Keratinocyte (primary cell): ENCODE measurements around the gene TAS1R2. TPM values are rescaled to one million over a fixed set of nuclear protein-coding genes. Genes with fewer than 3 reads are reported as not detected.

ENCODE experiments used
- DNase-seq: peaks from one replicate; pipeline ENCODE4 v3.0.0-alpha.2; 2011; ENCODE audit warnings: low read depth, missing footprints, low spot score
- FAIRE-seq: peaks from 2 replicates; lab custom pipeline; 2011; peaks lifted over from hg19 to GRCh38; lab: Jason Lieb, UNC
- H2AFZ ChIP-seq: 2 replicates; pipeline ENCODE4 v1.6.0; 2012; ENCODE audit warnings: low read length, control low read depth, inconsistent platforms; ENCODE audit not compliant: control insufficient read depth
- H3K27ac ChIP-seq: 2 replicates; pipeline ENCODE4 v1.5.1; 2011; ENCODE audit warnings: low read length; ENCODE audit not compliant: control insufficient read depth, insufficient read depth
- H3K27me3 ChIP-seq: 3 replicates; pipeline ENCODE4 v1.6.0; 2011; ENCODE audit warnings: low read length; ENCODE audit not compliant: control insufficient read depth, insufficient read depth; ENCODE audit errors: extremely low read depth
- H3K36me3 ChIP-seq, 2 experiments: 2 replicates in 1 of 2; 3 replicates in 1 of 2; pipeline ENCODE4 v1.5.1; 2011; ENCODE audit warnings: low read length in 2 of 2, mild to moderate bottlenecking in 1 of 2; ENCODE audit not compliant: control insufficient read depth in 2 of 2, insufficient read depth in 2 of 2; ENCODE audit errors: extremely low read depth in 1 of 2
- H3K4me1 ChIP-seq: 3 replicates; pipeline ENCODE4 v1.5.1; 2011; ENCODE audit warnings: low read length; ENCODE audit not compliant: control insufficient read depth, insufficient read depth; ENCODE audit errors: extremely low read depth
- H3K4me2 ChIP-seq: 3 replicates; pipeline ENCODE4 v1.6.0; 2011; ENCODE audit warnings: low read depth, low read length; ENCODE audit not compliant: control insufficient read depth, insufficient read depth; ENCODE audit errors: extremely low read depth
- H3K4me3 ChIP-seq, 3 experiments: fragments of 200-600 bp in 1 of 3; sonication (generic) in 1 of 3; 2 replicates in 2 of 3; 3 replicates in 1 of 3; pipeline ENCODE4 v1.5.1; 2011 to 2016; ENCODE audit warnings: low read length in 3 of 3, mild to moderate bottlenecking in 3 of 3, control low read depth in 2 of 3, inconsistent platforms in 1 of 3, low read depth in 1 of 3, mixed read lengths in 1 of 3, mixed run types in 1 of 3, moderate library complexity in 1 of 3; ENCODE audit not compliant: control insufficient read depth in 2 of 3, insufficient read depth in 2 of 3; ENCODE audit errors: extremely low read depth in 1 of 3
- H3K79me2 ChIP-seq: 2 replicates; pipeline ENCODE4 v1.6.0; 2012; ENCODE audit warnings: low read length; ENCODE audit not compliant: control insufficient read depth, insufficient read depth
- H3K9ac ChIP-seq: 3 replicates; pipeline ENCODE4 v1.6.0; 2011; ENCODE audit warnings: low read length; ENCODE audit not compliant: control insufficient read depth, insufficient read depth; ENCODE audit errors: extremely low read depth
- H3K9me1 ChIP-seq: 3 replicates; pipeline ENCODE4 v1.6.0; 2011; ENCODE audit warnings: low read length; ENCODE audit not compliant: control insufficient read depth, insufficient read depth; ENCODE audit errors: extremely low read depth
- H3K9me3 ChIP-seq: 2 replicates; pipeline ENCODE4 v1.5.1; 2012; ENCODE audit warnings: low read depth, low read length; ENCODE audit not compliant: control insufficient read depth
- H4K20me1 ChIP-seq: 3 replicates; pipeline ENCODE4 v1.6.0; 2011; ENCODE audit warnings: low read length; ENCODE audit not compliant: control insufficient read depth, insufficient read depth; ENCODE audit errors: extremely low read depth
- EZH2 ChIP-seq: IDR thresholded peaks from one replicate; pipeline ENCODE4 v1.6.1; 2012; ENCODE audit warnings: inconsistent platforms, mild to moderate bottlenecking, low read length, moderate library complexity
- dilution Hi-C: fragments of 300-500 bp; cut with MboI; formaldehyde crosslinking; loops from one replicate; pipeline ENCODE4 v1.7.0; 2020; ENCODE audit warnings: low sequenced_read_pairs; ENCODE audit not compliant: extremely low pct_ligation_motif_present
- polyA plus RNA-seq, 5 experiments: library from polyadenylated mRNA; depleted of rRNA in 3 of 5; stranded (reverse) in 3 of 5; stranded (forward) in 1 of 5; unstranded in 1 of 5; fragments of >200 nt; gene quantifications; 1 replicate in 1 of 5; 2 replicates in 3 of 5; 3 replicates in 1 of 5; pipeline versions ENCODE4 v1.2.1 to v1.2.3, GENCODE V29; 2011 to 2012; ENCODE audit warnings: missing spikeins in 2 of 5, low read depth in 1 of 5, low replicate concordance in 1 of 5
- TF ChIP-seq, protein P1 (sequence below), 3 experiments: IDR thresholded peaks in 1 of 3; conservative IDR thresholded peaks in 1 of 3; optimal IDR thresholded peaks in 1 of 3; 2 replicates in 2 of 3; 3 replicates in 1 of 3; pipeline versions ENCODE3 to v1.5.1; 2011; ENCODE audit warnings: low read length in 3 of 3, mild to moderate bottlenecking in 3 of 3, moderate library complexity in 2 of 3, control low read depth in 1 of 3, inconsistent platforms in 1 of 3; ENCODE audit not compliant: insufficient read depth in 2 of 3; ENCODE audit errors: extremely low read depth in 1 of 3

The TAS1R2 gene
- polyA plus RNA-seq, 1 donor (not counting 4 experiments of a cell fraction or from before 2014, with no cell fraction given) = not detected

DNA sequence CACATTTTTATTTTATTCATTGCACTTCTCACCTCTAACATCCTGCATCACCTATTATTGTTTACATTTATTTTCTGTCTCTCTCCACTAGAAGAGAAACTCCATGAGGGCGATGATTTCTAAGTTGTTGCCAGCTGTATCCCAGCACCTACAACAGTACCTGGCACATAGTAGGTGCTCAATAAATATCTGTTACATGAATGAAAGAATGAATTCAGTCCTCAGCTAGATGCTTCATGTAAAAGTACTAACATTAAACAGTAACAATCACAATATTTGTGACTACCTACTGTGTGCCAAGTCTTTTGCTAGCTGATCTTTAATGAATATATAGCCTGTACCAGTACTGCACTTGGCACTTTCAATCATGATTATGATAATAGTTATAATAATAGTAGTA lies 3.0 kb downstream of the TAS1R2 start:
- H3K4me2 ChIP-seq = no peak overlapping the region
- DNase-seq (no peak), FAIRE-seq (no peak)
- H2AFZ ChIP-seq = no peak overlapping the region
- no peaks in the 10 kb centered on the region for H3K79me2 ChIP-seq
- H3K9me1 ChIP-seq = no peaks in the 10 kb centered on the region
- no peak overlapping the region for H3K27ac ChIP-seq
- no peaks in the 10 kb centered on the region for H3K9me3 ChIP-seq
- no peak overlapping the region for H3K9ac ChIP-seq
- dilution Hi-C loops = no loop called here
- peaks cover 7% of the 10 kb centered on the region for H3K27me3 ChIP-seq
- H3K4me1 ChIP-seq = no peaks in the 10 kb centered on the region
- no peaks in the 10 kb centered on the region for H3K36me3 ChIP-seq
- H4K20me1 ChIP-seq = no peaks in the 10 kb centered on the region
- no peak for TF ChIP-seq EZH2
- TF ChIP-seq, protein P1, sequence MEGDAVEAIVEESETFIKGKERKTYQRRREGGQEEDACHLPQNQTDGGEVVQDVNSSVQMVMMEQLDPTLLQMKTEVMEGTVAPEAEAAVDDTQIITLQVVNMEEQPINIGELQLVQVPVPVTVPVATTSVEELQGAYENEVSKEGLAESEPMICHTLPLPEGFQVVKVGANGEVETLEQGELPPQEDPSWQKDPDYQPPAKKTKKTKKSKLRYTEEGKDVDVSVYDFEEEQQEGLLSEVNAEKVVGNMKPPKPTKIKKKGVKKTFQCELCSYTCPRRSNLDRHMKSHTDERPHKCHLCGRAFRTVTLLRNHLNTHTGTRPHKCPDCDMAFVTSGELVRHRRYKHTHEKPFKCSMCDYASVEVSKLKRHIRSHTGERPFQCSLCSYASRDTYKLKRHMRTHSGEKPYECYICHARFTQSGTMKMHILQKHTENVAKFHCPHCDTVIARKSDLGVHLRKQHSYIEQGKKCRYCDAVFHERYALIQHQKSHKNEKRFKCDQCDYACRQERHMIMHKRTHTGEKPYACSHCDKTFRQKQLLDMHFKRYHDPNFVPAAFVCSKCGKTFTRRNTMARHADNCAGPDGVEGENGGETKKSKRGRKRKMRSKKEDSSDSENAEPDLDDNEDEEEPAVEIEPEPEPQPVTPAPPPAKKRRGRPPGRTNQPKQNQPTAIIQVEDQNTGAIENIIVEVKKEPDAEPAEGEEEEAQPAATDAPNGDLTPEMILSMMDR (optimal IDR thresholded peaks at IDR 0.05 in 1 of 3, IDR thresholded peaks at IDR 0.05 in 1 of 3, conservative IDR thresholded peaks at IDR 0.05 in 1 of 3; ENCODE audit: extremely low read depth in 1 of 3, insufficient read depth in 2 of 3, low read length in 3 of 3) = no peak
- no peak overlapping the region for H3K4me3 ChIP-seq

- Histone ChIP-seq H3K9me1 (no peaks in the 10 kb centered on the region), H3K9me3 (no peaks in the 10 kb centered on the region), H3K27ac (no peak overlapping the region), H3K36me3 (no peaks in the 10 kb centered on the region), H3K79me2 (no peaks in the 10 kb centered on the region), H2AFZ (no peak overlapping the region), H3K9ac (no peak overlapping the region), H3K27me3 (peaks cover 4% of the 10 kb centered on the region), H3K4me2 (no peak overlapping the region), H3K4me3 (no peak overlapping the region), H3K4me1 (no peaks in the 10 kb centered on the region), H4K20me1 (no peaks in the 10 kb centered on the region)
- DNase-seq (no peak), FAIRE-seq (no peak)
- dilution Hi-C loops = no loop called here
- TF ChIP-seq, protein P1 (optimal IDR thresholded peaks at IDR 0.05 in 1 of 3, IDR thresholded peaks at IDR 0.05 in 1 of 3, conservative IDR thresholded peaks at IDR 0.05 in 1 of 3; ENCODE audit: extremely low read depth in 1 of 3, insufficient read depth in 2 of 3, low read length in 3 of 3) = no peak
- TF ChIP-seq EZH2 = no peak
These were observed 3.9 kb downstream of the TAS1R2 start for GRCh38 chr1:18855573-18855972.
